HG03175 (cell line): Measurements from ENCODE around the gene NFKBIB.
"Not testable (repeated sequence)": the region's sequence is repeated elsewhere in the genome, so short reads cannot be mapped to it uniquely, and the experiment has no call there.

Experiments
- ATAC-seq: cut with Tn5 transposase; IDR thresholded peaks from one replicate; pipeline ENCODE4 v1.9.1; 2021; ENCODE audit warnings: mild to moderate bottlenecking, moderate library complexity; ENCODE audit not compliant: unreplicated experiment

The NFKBIB gene

GRCh38 chr19:38875656-38876395 is 23.9 kb upstream of the NFKBIB start:
- no peak for ATAC-seq

- ATAC-seq, result no peak
These were observed 21.8 kb upstream of the NFKBIB start, which contains the start of gene RINL for GRCh38 chr19:38877781-38878574. Gene RINL (minus strand): TSS chr19:38878275. CDS start chr19:38876742, 1,533 bp downstream.

GRCh38 chr19:38878575-38879399 is 21.0 kb upstream of the NFKBIB start:
- no peak for ATAC-seq

- no peak for ATAC-seq
These were observed 20.4 kb upstream of the NFKBIB start for GRCh38 chr19:38879400-38879751.

- no peak for ATAC-seq
These were observed 19.5 kb upstream of the NFKBIB start for GRCh38 chr19:38880076-38880881.

GRCh38 chr19:38880882-38881609 is 18.7 kb upstream of the NFKBIB start:
- no peak for ATAC-seq

- no peak for ATAC-seq
These were observed 16.5 kb upstream of the NFKBIB start for GRCh38 chr19:38883286-38883685.

GRCh38 chr19:38884691-38885090 is 15.1 kb upstream of the NFKBIB start:
- not testable (repeated sequence) for ATAC-seq

- no peak for ATAC-seq
These were observed 10.9 kb upstream of the NFKBIB start for GRCh38 chr19:38888876-38889275.

- ATAC-seq, result no peak
These were observed 10.0 kb upstream of the NFKBIB start for GRCh38 chr19:38889803-38890202.

- ATAC-seq, result no peak
These were observed 9.1 kb upstream of the NFKBIB start for GRCh38 chr19:38890686-38891085.

- no peak for ATAC-seq
These were observed 8.0 kb upstream of the NFKBIB start for GRCh38 chr19:38891771-38892170.

- no peak for ATAC-seq
These were observed 6.9 kb upstream of the NFKBIB start for GRCh38 chr19:38892841-38893240.

GRCh38 chr19:38893341-38893771 is 6.4 kb upstream of the NFKBIB start:
- ATAC-seq, result no peak

GRCh38 chr19:38894968-38895367 is 4.8 kb upstream of the NFKBIB start:
- no peak for ATAC-seq

GRCh38 chr19:38898788-38899446 is 852 bp upstream of the NFKBIB start:
- no peak for ATAC-seq

GRCh38 chr19:38900202-38900629 is 447 bp downstream of the NFKBIB start:
- no peak for ATAC-seq

- ATAC-seq, result no peak
These were observed 998 bp downstream of the NFKBIB start for GRCh38 chr19:38900743-38901190.

GRCh38 chr19:38901683-38902082 is 1.9 kb downstream of the NFKBIB start:
- ATAC-seq, result no peak
